HG03097 (cell line): ENCODE data around the gene ABCD3.
"Not testable (repeated sequence)": the region's sequence is repeated elsewhere in the genome, so short reads cannot be mapped to it uniquely, and the experiment has no call there.

Experiments
- ATAC-seq: cut with Tn5 transposase; IDR thresholded peaks from one replicate; pipeline ENCODE4 v1.9.1; 2021; ENCODE audit not compliant: unreplicated experiment, low FRiP score

ABCD3 gene

DNA sequence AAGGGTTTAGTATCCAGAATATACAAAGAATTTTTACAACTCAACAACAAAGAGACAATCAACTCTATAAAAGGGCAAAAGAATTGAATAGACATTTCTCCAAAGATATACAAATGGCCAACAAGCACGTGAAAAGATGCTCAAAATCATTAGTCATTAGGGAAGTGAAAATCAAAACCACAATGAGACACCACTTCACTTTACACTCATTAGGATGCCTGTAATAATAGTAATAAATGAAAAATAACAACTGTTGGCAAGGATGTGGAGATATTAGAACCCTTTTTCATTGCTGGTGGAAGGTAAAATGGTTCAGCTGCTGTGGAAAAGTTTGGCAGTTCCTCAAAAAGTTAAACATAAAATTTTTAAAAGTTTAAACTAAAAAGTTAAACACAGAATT is 7.0 kb upstream of the ABCD3 start:
- peak; percentile 63 for ATAC-seq

DNA sequence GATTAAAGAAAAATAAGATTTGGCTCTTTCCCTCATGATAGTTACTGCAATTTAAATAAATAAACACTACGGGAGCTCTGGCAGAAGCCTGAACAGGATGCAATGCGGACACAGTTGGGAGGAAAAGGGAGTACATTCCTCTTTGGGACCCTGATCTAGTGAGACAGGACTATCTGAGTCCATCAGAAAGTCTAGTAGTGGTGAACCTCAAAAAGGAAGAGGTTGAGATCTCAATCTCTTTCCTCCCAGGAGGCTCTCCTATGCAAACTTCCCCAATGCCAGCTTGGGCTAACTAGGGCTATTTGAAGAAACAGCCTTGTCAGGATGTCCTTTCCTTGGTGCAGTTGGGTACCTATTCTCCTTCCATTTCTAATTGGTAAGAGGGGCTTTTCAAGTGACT is 4.9 kb upstream of the ABCD3 start:
- no peak for ATAC-seq

DNA sequence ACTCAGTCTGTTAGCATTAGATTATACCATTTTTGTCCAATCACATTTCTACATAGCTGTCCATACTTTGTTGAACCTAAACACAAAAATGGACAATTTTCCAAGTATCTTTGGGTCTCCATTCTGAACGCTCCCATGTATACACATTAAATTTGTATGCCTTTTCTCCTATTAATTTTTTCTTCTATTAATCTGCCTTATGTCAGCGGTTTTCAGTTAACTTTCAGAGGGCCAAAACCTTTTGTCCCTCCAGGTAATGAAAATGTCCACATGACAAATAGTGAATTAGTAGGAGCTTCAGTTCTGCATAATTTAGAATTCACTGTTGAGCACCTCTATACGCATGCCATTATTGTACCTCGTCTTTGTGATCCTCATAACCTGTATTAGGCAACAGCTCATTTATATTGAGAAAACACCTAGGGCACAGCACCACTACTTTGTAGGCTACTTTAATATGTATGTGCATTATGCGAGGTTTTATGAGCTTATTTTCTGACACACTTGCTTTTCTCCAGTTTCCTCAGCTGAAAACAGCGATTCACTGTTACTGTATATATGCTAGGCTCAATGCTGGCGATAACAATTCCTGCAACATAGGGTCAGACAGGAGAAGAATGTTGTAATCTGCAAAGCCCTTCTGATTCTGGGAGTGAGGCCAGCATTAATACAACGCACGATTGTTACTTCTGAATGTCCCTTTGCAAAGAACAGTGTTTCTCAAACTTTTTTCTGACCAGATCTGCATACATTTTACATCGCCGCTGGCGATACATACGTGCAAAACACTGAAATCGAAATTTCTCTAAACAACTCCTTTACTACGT is 1.1 kb upstream of the ABCD3 start:
- no peak for ATAC-seq

DNA sequence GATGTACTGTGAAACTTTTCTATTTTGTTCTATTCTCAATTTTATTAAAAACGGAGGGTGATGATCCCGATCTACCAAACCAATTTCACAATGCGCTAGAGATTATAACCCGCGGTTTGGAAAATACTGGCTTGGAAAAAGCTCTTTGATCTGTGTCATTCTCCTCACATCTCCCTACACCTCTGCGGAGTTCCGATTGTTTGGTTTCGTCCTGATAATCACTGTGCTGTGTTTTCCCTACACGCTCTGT is 536 bp upstream of the ABCD3 start:
- ATAC-seq = no peak

DNA sequence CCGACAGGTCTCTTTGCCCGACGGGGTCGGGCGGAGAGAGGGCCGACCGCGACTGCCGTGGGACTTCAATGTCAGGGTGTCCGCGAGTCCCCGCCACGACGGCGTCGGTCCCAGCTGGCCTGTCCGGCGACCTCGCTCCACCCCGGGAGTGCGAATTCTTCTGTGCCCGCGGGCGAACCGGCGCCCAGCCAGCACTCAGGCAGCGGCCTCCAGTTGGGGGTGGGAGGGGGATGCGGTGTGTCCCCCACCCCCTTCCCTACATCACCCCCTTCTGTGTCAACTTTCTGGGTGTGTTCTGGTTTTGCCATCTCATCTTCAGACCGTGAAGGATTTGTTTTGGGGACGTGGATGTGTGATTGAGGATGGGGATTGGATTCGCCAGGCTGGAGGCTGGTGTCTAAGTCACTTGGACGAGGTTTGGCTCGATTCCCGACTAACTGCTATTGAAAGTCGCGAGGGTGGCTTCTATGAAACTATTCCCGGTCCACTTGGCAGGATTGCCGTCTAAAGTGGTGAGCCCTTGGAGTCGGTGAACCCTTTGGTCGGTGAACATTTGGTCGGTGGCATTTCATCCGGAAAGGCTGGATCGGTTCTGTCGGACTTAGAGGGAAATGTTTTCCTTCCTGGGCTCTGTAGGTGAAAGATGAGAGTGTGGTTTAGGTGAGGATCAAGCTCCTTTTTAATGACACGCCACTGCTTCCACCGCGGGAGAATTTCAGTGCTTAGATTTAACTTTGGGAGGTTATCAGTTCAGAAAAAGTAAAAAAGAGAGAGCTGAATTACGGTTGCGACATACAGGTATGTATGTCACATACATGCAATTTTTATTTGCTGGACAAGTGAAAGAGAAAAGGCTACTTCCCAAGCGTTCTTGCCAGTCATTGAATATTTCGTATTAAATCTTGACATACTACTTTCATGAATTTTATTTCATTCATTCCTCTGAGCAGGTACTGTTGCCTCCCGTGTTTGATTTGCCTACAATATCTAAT is 771 bp downstream of the ABCD3 start:
- ATAC-seq = no peak

DNA sequence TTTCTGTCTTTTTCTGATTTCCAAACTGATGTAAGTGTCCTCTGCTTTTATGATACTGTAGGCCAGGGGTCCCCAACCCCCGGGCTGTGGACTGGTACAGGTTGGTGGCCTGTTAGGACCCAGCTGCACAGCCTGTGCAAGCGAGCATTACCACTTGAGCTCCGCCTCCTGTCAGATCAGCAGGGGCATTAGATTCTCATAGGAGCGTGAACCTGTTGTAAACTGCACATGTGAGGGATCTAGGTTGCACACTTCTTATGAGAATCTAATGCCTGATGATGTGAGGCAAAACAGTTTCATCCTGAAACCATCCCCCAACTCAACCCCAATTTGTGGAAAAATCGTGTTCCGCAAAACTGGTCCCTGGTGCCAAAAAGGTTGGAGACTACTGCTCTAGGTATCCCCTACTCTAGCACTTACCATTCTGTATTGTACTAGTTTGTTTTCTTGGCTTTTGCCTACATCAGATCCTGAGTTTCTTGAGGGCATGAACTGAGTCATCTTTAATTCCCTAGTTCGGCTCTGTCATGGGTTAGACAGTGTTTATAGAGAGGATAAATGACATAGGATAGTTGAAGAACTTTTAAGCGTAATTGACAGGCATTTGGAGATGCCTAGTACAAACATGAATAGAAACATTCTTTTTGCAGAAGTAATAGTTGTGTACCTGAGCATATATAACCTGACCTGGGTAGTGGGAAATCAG is 4.1 kb downstream of the ABCD3 start:
- no peak for ATAC-seq

DNA sequence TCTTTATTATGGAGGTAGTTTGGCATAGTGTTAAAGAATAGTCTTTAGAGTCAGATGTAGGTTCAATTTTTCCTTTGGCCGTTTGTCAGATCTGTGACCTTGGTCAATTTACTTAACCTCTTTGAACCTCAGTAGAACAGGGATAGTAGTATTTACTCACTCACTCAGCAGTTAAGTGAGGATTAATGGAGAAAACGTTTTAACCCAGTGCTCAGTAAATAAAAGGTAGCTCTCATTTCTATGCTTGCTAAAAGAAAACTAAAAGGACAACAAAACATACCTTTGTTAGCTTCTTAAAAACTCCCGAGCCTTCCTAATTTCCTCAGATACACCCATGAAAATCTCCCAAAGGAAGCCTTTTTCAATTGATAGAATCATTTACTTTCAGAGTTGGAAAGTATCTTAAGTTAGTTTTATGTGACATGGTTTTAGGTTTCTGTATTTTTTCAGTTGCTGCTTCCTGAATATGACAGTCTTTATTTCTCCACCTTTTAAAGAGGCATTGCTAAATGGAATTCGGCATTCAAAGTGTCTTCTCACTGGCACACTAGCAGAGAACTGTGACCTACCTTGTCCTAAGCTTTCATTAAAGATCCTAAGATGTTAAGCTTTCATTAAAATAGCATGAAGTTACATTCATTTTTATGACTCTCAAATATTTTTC is 7.8 kb downstream of the ABCD3 start:
- ATAC-seq = no peak

DNA sequence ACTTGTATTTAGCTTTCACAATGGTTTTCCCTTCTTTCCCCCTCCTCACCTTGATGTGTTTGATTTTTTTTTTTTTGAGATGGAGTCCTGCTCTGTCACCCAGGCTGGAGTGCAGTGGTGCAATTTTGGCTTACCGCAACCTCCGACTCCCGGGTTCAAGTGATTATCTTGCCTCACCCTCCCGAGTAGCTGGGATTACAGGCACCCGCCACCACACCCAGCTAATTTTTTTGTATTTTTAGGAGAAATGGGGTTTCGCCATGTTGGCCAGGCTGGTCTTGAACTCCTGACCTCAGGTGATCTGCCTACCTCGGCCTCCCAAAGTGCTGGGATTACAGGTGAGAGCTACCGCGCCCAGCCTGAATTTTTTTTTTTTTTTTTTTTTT is 8.3 kb downstream of the ABCD3 start:
- not testable (repeated sequence) for ATAC-seq

DNA sequence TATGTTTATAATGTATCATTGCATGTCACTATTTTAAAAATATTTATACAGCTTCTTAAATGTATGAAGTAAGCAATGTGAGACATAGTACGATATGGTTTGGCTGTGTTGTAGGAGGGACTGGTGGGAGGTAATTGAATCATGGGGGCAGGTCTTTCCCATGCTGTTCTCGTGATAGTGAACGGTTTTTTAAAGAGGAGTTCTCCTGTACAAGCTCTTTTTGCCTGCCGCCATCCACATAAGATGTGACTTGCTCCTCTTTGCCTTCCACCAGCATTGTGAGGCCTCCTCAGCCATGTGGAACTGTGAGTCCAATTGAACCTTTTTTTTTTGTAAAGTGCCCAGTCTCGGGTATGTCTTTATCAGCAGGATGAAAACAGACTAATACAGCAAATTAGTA is 10.3 kb downstream of the ABCD3 start:
- ATAC-seq = no peak

DNA sequence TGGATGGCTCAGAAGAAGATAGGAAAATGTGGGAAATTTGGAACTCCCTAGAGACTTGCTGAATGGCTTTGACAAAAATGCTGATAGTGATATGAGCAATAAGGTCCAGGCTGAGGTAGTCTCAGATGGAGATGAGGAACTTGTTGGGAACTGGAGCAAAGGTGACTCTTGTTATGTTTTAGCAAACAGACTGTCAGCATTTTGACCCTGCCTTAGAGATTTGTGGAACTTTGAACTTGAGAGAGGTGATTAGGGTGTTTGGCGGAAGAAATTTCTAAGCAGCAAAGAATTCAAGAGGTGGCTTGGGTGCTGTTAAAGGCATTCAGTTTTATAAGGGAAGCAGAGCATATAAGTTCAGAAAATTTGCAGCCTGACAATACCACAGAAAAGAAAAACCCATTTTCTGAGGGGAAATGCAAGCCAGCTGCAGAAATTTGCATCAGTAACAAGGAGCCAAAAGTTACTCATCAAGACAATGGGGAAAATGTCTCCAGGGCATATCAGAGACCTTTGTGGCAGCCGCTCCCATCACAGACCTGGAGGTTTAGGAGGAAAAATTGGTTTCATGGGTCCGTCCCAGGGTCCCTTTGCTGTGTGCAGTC is 10.8 kb downstream of the ABCD3 start:
- not testable (repeated sequence) for ATAC-seq

DNA sequence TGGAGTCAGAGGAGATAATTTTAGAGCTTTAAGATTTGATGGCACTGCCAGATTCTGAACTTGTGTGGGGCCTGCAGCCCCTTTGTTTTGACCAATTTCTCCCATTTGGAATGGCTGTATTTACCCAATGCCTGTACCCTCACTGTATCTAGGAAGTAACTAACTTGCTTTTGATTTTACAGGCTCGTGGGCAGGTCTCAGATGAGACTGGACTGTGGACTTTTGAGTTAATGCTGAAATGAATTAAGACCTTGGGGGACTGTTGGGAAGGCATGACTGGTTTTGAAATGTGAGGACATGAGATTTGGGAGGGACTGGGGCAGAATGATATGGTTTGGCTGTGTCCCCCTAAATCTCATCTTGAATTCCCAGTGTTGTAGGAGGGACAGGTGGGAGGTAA is 11.9 kb downstream of the ABCD3 start:
- ATAC-seq = not testable (repeated sequence)

DNA sequence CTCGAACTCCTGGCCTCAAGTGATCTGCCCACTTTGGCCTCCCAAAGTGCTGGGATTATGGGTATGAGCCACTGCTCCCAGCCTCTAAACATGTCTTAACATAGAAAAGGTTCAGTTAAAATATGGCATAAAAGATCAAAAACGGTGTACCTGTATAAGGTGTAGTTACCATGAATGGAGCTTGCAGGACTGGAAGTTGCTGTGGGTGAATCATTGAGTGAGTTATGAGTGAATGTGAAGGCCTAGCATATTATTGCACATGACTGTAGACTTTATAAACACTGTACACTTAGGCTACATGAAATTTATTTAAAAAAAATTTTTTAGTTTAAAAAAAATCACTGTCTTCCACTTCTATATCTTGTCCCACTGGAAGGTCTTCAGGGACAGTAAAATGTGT is 15.7 kb downstream of the ABCD3 start:
- ATAC-seq = no peak

DNA sequence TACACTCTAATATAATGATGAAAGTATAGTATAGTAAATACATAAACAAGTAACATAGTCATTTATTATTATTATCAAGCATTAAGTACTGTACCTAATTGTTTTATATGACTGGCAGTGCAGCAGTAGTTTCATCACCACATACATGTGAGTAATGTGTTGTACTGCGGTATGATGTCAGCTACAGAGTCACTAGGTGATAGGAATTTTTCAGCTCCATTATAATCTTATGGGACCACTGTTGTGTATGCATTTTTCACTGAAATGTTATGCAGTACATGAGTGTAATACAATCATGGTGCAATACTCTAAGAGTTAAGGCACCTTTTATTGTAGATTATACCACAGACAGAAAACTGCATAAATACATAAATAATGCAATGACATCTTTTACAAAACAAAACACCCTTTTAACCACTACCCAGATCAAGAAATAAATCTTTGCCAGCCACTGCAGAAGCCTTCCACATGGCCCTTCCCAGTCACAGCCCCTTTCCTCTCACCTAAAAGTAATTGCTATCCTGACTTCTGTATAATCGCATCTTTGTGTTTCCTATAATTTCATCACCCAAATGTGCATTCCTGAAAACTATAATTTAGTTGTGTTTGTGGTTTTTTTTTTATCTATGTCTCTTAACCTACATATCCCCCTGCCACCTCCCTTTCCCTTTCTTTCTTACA is 16.3 kb downstream of the ABCD3 start:
- no peak for ATAC-seq

DNA sequence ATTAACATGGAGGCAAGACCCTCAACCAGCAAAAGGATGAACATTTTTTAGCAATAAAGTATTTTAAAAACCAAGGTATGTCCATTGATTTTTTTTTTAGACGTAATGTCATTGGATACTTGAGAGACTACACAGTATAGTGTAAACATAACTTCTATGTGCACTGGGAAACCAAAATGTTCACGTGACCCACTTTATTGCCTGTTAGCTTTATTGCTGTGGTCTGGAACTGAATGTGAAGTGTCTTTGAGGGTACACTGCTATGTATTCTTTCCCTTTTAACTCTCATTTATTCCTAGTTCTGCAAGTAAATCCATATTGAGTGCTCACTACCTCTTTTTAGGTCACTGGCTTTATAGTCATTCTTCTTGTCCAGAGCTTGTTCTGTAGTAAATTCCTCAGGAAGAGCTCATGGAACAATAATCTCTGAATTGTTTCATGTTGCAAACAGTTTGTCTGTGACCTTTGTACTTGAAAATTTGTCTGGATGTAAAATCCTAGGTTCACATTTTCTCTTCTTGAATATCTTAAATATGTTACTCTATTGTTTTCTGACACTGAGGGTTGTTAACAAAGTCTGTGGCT is 20.6 kb downstream of the ABCD3 start:
- ATAC-seq = no peak

DNA sequence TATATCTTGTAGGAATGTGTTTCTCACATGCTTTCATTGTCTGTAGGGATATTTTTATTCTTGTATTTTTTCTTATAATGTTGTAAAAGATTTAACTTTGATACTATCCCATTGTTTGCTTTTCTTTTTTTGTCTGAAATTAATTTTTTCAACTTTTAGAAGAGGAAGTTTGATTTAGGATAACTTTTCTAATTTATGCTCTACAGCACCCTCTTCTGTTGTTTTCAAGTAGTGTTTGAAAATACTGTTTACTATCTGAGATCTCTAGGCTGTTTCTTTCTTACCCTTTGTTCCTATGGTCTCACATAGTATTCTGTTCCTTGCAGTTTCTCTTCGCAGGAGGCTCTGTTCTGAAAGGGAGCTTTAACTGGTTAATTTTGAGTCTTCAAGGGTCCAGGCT is 21.9 kb downstream of the ABCD3 start:
- no peak for ATAC-seq

DNA sequence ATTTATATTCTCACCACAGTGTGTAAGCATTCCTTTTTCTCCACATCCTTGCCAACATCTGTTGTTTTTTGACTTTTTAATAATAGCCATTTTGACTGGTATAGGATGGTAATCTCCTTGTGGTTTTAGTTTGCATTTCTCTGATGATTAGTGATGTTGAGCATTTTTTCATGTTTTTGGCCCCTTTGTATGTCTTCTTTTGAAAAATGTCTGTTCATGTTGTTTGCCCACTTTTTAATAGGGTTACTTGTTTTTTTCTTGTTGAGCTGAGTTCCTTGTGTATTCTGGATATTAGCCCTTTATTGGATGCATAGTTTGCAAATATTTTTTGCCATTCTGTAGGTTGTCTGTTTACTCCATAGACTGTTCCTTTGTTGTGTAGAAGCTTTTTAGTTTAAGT is 24.9 kb downstream of the ABCD3 start:
- ATAC-seq = not testable (repeated sequence)

DNA sequence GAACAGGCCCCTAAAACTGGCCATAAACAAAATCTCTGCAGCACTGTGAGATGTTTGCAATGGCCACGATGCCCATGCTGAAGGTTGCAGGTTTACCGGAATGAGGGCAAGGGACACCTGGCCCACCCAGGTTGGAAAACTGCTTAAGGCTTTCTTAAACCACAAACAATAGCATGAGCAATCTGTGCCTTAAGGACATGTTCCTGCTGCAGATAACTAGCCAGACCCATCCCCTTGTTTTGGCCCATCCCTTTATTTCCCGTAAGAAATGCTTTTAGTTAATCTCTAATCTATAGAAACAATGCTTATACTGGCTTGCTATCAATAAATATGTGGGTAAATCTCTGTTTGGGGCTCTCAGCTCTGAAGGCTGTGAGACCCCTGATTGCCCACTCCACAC is 26.6 kb downstream of the ABCD3 start:
- not testable (repeated sequence) for ATAC-seq

DNA sequence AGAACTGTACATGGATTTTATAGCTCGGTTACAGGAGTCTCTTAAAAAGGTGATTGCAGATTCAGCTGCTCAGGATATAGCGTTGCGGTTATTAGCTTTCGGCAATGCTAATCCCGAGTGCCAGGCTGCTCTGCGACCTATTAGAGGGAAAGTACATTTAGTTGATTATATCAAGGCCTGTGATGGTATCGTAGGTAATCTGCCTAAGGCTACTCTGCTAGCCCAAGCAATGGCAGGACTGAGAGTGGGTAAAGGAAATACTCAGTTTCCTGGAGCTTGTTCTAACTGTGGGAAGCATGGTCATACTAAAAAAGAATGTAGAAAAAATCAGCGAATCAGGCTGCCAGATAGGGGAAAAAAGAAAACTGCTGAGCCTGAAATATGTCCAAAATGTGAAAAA is 27.5 kb downstream of the ABCD3 start:
- not testable (repeated sequence) for ATAC-seq

DNA sequence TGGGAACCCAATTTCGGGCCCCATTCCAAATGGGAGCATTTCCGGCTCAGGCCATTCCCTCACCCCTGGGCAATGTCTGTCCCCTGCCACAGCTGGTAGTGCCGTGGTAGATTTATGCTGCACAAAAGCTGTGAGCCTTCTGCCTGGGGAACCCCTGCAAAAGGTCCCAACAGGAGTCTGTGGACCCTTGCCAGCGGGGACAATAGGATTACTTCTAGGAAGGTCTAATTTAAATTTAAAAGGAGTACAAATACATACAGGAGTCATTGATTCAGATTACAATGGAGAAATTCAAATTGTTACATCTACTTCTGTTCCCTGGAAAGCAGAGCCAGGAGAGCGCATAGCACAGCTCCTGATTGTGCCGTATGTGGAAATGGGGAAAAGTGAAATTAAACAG is 28.0 kb downstream of the ABCD3 start:
- not testable (repeated sequence) for ATAC-seq
